Naive thymus-derived CD8-positive, alpha-beta T cell (primary cell): ENCODE data around the gene BABAM2. TPM values are rescaled to one million over a fixed set of nuclear protein-coding genes. Genes with fewer than 3 reads are reported as not detected.

Experiments used
- ATAC-seq, 2 donors: fragments of 150-1000 bp; cut with Tn5 transposase in 1 of 2; sonication (Bioruptor Pico), chemical (Tn5 transposase) in 1 of 2; 1 replicate in 1 of 2; 2 replicates in 1 of 2; pipeline ENCODE4 v1.10.0; 2021; ENCODE audit warnings: mild to moderate bottlenecking in 2 of 2, moderate library complexity in 2 of 2
- POLR2A ChIA-PET: fragments of 350-600 bp; sonication (Branson Sonifier 250); formaldehyde crosslinking; loops from one replicate; lab custom pipeline; 2021; ENCODE audit warnings: antibody characterized with exemption; lab: Charles Lee
- DNase-seq, 10 donors: peaks; one replicate each; pipeline versions ENCODE4 v3.0.0 to v3.0.0-alpha.2; 2020 to 2022
- H3K27ac Mint-ChIP-seq, 10 donors: one replicate each; pipeline ENCODE4 v1.8.0; 2020 to 2022; ENCODE audit warnings: mild to moderate bottlenecking in 10 of 10, mixed read lengths in 10 of 10, moderate library complexity in 4 of 10, inconsistent platforms in 1 of 10
- H3K27me3 Mint-ChIP-seq, 5 donors: one replicate each; pipeline ENCODE4 v1.8.0; 2021 to 2022; ENCODE audit warnings: mixed read lengths in 5 of 5
- H3K36me3 Mint-ChIP-seq, 3 donors: one replicate each; pipeline ENCODE4 v1.8.0; 2020 to 2022; ENCODE audit warnings: mixed read lengths in 3 of 3, mild to moderate bottlenecking in 2 of 3, inconsistent platforms in 1 of 3
- H3K4me1 Mint-ChIP-seq, 4 donors: one replicate each; pipeline ENCODE4 v1.8.0; 2021 to 2022; ENCODE audit warnings: mixed read lengths in 4 of 4
- H3K4me3 Mint-ChIP-seq, 10 donors: one replicate each; pipeline ENCODE4 v1.8.0; 2020 to 2022; ENCODE audit warnings: mild to moderate bottlenecking in 10 of 10, mixed read lengths in 10 of 10, moderate library complexity in 6 of 10, inconsistent platforms in 1 of 10
- H3K9me3 Mint-ChIP-seq, 9 donors: one replicate each; pipeline ENCODE4 v1.8.0; 2020 to 2022; ENCODE audit warnings: mixed read lengths in 9 of 9, mild to moderate bottlenecking in 3 of 9, inconsistent platforms in 1 of 9, moderate library complexity in 1 of 9
- polyA plus RNA-seq, 3 donors: library from polyadenylated mRNA; unstranded; fragments of 300-500 nt; fragmentation: Illumina TruSeq; gene quantifications; one replicate each; pipeline ENCODE4 v1.2.3, GENCODE V29; 2021
- total RNA-seq, 8 experiments: library from RNA in 2 of 8; stranded (reverse) in 2 of 8; gene quantifications; one replicate each; pipeline ENCODE4 v1.2.3 and lab custom pipeline; 2021 to 2026

BABAM2 gene
- total and polyA plus RNA-seq, 5 experiments from 2014 or later: 29.6 to 60.2 (median 50.5) TPM

DNA sequence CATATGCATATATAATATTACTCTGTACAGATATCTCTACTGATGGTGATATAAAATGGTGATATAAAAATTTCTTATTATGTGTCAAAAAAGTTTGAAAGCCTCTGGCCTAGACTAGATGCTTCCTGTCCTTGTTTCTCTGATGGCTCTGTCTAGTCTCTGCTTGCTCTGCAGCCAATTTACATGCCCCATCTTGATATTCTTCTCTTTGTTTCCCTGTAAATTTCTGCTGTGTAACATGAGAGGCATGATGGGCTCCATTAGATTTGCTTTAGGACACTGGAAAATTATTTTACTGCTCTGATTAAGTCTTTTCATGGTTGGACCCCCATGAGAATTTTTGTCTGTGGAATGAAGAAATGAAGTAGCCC, 24.3 kb downstream of the BABAM2 start:
- DNase-seq (no peak), ATAC-seq (no peak)
- Mint-ChIP-seq H3K27me3 (no peaks in the 10 kb centered on the region), H3K4me1 (peaks cover 10 to 28% (median 18%) of the 10 kb centered on the region in 4 donors), H3K4me3 (no peak overlapping the region), H3K27ac (no peak overlapping the region), H3K36me3 (peaks cover 0 to 16% (median 14%) of the 10 kb centered on the region in 3 donors), H3K9me3 (peaks cover 0 to 2% (median 0%) of the 10 kb centered on the region in 9 donors)
- POLR2A ChIA-PET: no interaction called here

DNA sequence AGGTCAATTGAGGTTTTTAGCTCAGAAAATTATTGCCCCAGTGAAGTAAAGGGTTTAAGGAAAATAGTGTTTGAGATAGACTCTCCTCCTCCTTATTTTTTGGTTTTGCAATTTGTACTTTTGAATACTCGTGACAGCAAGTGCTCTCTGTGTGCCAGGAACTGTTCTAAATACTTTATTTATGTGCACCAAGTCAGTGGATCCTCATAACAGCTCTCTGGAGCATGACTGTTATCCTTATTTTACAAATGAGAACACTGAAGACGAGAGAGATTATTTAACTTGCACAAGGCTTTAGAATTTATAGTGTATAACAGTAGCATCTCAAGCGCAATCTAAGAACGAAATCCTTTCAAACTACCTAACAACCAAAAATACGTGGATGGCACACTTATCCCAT, 24.7 kb downstream of the BABAM2 start:
- POLR2A ChIA-PET: no interaction called here
- Mint-ChIP-seq H3K9me3 (peaks cover 0 to 2% (median 0%) of the 10 kb centered on the region in 9 donors), H3K36me3 (peaks cover 0 to 16% (median 14%) of the 10 kb centered on the region in 3 donors), H3K27ac (no peak overlapping the region), H3K27me3 (no peaks in the 10 kb centered on the region), H3K4me1 (peaks cover 12 to 28% (median 22%) of the 10 kb centered on the region in 4 donors), H3K4me3 (no peak overlapping the region)
- ATAC-seq (no peak), DNase-seq (no peak)

DNA sequence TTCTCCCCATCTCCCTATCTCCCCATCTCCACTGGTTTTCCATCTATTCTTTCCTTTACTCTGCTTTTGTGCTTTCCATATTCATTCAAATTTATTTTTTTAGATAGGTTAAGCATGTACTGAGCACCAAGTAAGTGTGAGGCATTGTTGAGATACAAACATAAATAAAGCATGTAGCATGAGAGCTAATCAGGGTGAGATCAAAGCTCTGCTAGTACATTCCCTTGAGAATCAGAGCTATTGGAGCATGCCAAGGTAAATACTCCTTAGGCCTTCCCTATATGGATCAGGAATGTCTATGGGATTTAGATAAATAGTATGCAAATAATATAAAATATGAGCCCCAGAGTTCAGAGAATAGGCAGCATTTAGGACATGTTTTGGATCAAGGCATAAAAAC, 25.3 kb downstream of the BABAM2 start:
- POLR2A ChIA-PET: no interaction called here
- peaks cover 0 to 2% (median 0%) of the 10 kb centered on the region in 9 donors for H3K9me3 Mint-ChIP-seq
- peaks cover 14 to 31% (median 23%) of the 10 kb centered on the region in 4 donors for H3K4me1 Mint-ChIP-seq
- ATAC-seq (no peak), DNase-seq (no peak)
- H3K27me3 Mint-ChIP-seq: no peaks in the 10 kb centered on the region
- no peak overlapping the region for H3K27ac Mint-ChIP-seq
- no peak overlapping the region for H3K4me3 Mint-ChIP-seq
- peaks cover 0 to 14% (median 12%) of the 10 kb centered on the region in 3 donors for H3K36me3 Mint-ChIP-seq

DNA sequence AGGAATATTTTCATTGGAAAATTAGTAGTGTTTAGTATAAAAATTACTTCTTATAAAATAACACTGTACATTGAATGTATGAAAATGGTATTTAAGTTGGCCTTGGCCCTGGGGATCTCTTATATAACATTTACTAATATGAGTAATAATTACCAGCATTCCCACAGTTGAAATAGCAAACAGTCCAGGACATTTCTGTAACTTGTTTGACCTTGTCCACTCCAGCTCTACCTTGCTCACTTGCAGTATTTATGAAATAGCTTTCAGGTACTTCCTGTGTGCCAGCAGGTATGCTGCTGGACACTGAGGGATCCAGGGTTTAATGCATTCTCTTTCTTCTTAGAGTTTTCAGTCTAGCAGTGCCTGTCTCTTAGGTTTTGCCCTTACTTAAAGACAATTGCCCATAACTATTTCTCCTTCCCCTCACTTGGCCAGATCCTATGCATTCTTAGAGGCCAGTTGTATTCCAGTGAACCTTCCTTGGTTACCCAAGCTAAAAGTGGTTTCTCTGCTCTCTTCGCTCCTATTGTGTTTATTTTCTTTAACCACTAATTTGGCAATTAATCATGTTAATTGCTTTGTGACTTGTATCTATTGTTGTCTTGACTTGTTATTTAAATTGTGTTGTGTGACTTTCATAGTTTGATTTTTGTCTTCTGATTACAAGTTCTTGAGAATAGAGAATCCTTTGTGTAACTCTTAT, 25.9 kb downstream of the BABAM2 start:
- peaks cover 0 to 2% (median 0%) of the 10 kb centered on the region in 9 donors for H3K9me3 Mint-ChIP-seq
- ATAC-seq (no peak), DNase-seq (no peak)
- peaks cover 0 to 10% (median 8%) of the 10 kb centered on the region in 3 donors for H3K36me3 Mint-ChIP-seq
- no peak overlapping the region for H3K27ac Mint-ChIP-seq
- no peaks in the 10 kb centered on the region for H3K27me3 Mint-ChIP-seq
- H3K4me1 Mint-ChIP-seq: peaks cover 12 to 27% (median 21%) of the 10 kb centered on the region in 4 donors
- POLR2A ChIA-PET: no interaction called here
- no peak overlapping the region for H3K4me3 Mint-ChIP-seq

DNA sequence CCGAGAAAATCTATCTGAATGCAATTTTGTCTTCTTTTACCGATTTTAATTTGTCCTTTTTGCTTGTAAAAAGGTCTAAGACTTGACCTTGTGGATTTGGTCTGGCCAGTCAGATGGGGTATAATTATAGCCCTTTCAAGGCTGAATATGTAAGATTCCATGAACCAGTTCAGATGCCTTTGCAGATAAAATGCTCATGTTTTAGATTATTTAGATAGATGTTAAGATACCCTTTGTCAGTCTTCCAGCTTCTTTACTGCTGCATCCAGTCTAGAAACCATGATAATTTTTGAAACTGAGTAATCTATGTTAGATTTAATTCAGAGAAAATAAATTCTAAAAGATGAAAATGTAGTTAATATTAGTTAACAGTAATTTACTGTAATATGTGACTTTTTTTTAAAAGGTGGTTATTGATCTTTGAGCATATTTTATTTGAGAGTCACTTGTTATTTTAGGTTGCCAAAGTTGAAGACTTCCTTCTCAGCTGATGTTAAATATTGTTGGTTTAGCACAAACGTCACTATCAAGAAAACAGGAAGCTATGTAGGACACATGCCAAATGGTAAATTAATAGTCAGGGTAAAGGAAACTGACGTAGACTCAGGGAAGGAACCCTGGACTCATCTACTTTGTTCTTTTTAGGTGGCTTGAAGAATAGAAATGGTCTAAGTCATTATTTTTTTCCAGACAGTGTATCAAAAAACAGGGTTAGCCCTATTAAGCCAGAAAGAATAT, 29.8 kb downstream of the BABAM2 start:
- H3K27ac Mint-ChIP-seq: peak overlapping the region in 9 of 10 donors; percentile 3 to 77 (median 59)
- peak in 4 of 10 donors; percentile 6 to 50 (median 38) for DNase-seq
- H3K36me3 Mint-ChIP-seq: peaks cover 0 to 5% (median 2%) of the 10 kb centered on the region in 3 donors
- H3K4me3 Mint-ChIP-seq: peak overlapping the region in 4 of 10 donors; percentile 4 to 60 (median 48)
- no peaks in the 10 kb centered on the region for H3K27me3 Mint-ChIP-seq
- H3K4me1 Mint-ChIP-seq: peaks cover 8 to 31% (median 13%) of the 10 kb centered on the region in 4 donors
- peak; percentile 70 to 98 for ATAC-seq
- H3K9me3 Mint-ChIP-seq: no peaks in the 10 kb centered on the region
- POLR2A ChIA-PET: no interaction called here

DNA sequence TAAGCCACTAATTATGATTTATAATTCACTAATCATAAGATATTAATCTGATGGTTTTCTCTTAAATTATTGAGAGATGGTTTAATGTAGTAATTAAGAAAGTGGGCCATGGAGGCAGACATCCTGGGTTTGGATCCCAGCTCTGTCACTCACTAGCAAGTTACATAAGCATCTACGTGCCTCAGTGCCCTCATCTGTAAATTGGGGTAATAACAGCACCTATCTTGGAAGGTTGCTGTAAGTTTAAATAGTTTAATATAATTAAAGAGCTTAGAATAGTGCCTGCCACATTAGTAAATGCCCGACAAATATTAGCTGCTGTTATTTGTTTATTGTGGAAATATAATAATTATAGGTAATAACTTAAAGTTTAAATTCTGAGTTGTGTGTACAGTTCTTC, 30.9 kb downstream of the BABAM2 start:
- H3K27me3 Mint-ChIP-seq: no peaks in the 10 kb centered on the region
- peaks cover 16 to 34% (median 22%) of the 10 kb centered on the region in 4 donors for H3K4me1 Mint-ChIP-seq
- no peak for DNase-seq
- no peak overlapping the region for H3K4me3 Mint-ChIP-seq
- no peak for ATAC-seq
- peaks cover 0 to 10% (median 5%) of the 10 kb centered on the region in 3 donors for H3K36me3 Mint-ChIP-seq
- H3K27ac Mint-ChIP-seq: no peak overlapping the region
- no peaks in the 10 kb centered on the region for H3K9me3 Mint-ChIP-seq
- POLR2A ChIA-PET: no interaction called here

DNA sequence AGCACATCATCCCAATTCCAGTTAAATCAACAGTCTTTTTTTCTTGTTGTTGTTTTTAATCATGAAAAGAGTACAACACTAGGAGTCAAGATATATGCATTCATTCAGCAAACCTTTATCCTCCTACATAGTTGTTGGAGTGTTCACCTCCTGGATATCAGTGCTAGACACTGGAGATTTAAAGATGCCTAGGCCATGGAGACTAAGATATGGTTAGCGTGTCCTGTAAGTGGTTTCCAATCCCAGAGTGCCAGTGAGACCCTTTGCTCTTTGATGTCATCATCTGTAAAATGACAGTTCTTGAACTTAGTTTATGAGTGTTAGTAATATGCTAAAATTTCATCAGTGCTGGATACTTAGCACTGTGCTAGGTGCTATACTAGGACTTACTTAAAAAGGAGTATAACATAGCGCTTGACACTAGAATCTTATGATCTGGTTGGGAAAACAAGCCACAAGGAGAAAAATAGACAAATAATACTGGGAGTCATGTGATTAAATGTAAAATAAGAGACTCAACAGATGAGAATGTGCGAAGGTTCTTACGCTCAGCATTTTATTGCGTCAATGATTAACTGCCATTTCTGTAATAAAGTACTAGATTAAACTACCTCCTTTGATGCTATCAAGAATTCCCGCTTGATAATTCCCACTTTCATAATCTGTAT, 31.5 kb downstream of the BABAM2 start:
- Mint-ChIP-seq H3K4me1 (peaks cover 17 to 34% (median 24%) of the 10 kb centered on the region in 4 donors), H3K9me3 (no peaks in the 10 kb centered on the region), H3K27me3 (no peaks in the 10 kb centered on the region), H3K27ac (peak overlapping the region in 5 of 10 donors; percentile 1 to 67 (median 32)), H3K36me3 (peaks cover 0 to 11% (median 8%) of the 10 kb centered on the region in 3 donors), H3K4me3 (no peak overlapping the region)
- POLR2A ChIA-PET: no interaction called here
- DNase-seq: no peak
- no peak for ATAC-seq

DNA sequence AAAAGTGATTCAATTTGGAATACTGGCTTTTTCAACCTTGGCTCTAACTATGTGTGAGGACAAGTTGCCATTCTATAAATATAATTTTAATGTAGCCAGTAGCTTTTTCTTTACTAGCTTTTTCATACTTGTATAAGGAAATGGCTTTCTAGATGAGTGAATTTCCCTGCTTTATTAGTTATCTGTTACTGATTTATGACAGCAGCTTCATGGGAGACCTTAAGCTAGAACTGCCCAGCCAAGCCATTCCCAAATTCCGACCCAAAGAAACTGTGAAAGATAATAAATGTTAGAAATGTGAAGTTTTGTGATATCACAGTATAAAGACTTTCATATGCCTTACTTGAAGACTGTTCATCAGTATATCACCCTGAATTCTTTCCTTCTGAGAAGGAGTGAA, 32.3 kb downstream of the BABAM2 start:
- Mint-ChIP-seq H3K4me1 (peaks cover 17 to 34% (median 24%) of the 10 kb centered on the region in 4 donors), H3K9me3 (no peaks in the 10 kb centered on the region), H3K4me3 (no peak overlapping the region), H3K36me3 (peaks cover 0 to 11% (median 8%) of the 10 kb centered on the region in 3 donors), H3K27me3 (no peaks in the 10 kb centered on the region), H3K27ac (peak overlapping the region in 2 of 10 donors; percentile 32 to 36)
- POLR2A ChIA-PET: no interaction called here
- no peak for ATAC-seq
- no peak for DNase-seq

DNA sequence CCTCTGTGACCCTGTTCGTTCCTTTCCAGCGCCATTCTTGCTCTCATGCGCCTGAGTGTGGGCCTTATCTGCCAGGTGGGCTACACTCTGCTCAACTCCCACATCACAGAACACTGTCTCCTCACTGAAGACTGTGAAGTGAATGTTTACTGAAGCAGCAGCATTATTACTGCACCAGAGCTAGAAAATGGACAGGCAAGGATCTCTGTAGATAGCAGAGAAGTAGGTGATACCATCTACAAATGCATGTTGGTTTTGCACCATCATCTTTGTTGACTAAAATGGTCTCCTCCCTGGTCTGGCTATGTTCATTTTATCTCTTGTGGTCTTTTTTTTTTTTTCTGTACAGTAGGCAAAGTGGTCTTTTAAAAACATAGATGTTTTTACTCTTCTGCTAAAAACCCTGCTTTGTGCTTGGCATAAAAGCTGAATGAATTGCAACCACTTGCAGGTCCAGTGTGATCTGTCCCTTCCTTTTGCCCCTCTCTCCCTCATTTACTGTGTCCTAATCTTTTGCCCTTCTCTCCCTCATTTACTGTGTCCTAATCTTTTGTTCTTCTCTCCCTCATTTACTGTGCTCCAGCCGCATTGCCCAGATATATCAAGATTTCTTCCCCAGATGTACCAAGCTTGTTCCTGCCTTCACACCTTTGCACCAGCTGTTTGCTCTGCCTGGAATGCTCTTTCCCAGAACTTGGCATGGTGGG, 35.4 kb downstream of the BABAM2 start:
- POLR2A ChIA-PET: no interaction called here
- H3K27ac Mint-ChIP-seq: peak overlapping the region in 8 of 10 donors; percentile 10 to 88 (median 34)
- no peak overlapping the region for H3K4me3 Mint-ChIP-seq
- DNase-seq (no peak), ATAC-seq (no peak)
- no peaks in the 10 kb centered on the region for H3K27me3 Mint-ChIP-seq
- no peaks in the 10 kb centered on the region for H3K9me3 Mint-ChIP-seq
- H3K4me1 Mint-ChIP-seq: peaks cover 8 to 14% (median 13%) of the 10 kb centered on the region in 4 donors
- H3K36me3 Mint-ChIP-seq: peaks cover 10 to 24% (median 17%) of the 10 kb centered on the region in 3 donors

DNA sequence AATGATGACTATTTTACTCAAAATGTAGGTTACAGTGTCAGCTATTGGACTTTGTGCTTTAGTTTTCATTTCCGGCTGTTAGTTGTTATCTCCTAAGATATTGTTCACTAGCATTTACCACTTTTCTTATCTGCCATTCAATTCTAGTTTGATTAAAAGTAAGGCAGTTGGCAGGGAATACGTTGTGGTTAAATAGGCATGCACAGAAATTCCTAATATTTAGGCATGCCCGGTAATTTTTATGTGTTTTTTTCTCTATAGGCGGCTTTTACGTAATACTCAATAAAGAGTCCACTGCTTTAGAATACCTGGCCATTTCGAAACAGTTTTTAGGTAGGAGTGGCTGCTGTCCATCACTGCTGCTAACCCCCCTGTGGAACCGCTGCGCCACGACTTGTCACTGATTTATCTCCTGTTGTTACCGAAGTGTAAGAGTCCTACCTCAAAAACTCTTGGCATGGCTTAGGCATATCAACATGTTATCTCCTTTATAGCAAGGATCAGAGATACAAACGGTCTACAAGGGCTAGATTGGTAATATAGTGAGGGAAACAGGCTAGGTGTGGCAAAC, 39.5 kb downstream of the BABAM2 start:
- Mint-ChIP-seq H3K9me3 (no peaks in the 10 kb centered on the region), H3K4me3 (no peak overlapping the region), H3K4me1 (peaks cover 6 to 21% (median 16%) of the 10 kb centered on the region in 4 donors), H3K36me3 (peaks cover 10 to 43% (median 16%) of the 10 kb centered on the region in 3 donors), H3K27ac (peak overlapping the region in 1 of 10 donors; percentile 72), H3K27me3 (no peaks in the 10 kb centered on the region)
- no peak for ATAC-seq
- POLR2A ChIA-PET: no interaction called here
- no peak for DNase-seq

DNA sequence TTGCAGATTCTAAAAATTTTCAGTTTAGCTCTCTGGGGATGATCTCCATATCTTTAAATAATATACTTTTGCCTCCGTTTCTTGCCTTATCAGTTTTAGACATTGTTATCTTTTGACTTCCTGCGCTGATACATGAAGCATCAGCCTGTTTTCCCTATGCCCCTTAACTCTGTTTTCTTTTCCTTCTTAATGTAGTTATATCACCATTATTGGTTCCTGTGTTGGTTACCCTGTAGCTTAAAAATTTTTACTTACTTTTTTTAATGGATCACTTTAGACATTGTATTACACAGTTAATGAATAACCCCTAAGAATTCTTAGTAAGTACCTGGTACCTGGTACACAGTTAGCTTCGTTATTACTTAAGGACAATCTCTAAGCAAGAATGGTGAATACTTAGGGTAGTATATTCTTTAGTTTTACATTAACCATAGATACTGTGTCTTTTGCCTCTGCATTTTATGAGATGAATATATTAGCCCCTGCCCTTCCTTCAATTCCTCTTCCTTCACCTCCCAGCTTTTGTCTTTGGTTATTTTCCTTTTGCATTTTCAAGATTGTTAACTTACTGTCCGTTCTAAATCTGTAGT, 40.9 kb downstream of the BABAM2 start:
- Mint-ChIP-seq H3K9me3 (no peaks in the 10 kb centered on the region), H3K27me3 (no peaks in the 10 kb centered on the region), H3K4me3 (no peak overlapping the region), H3K36me3 (peaks cover 10 to 35% (median 22%) of the 10 kb centered on the region in 3 donors), H3K27ac (peak overlapping the region in 2 of 10 donors; percentile 7 to 46), H3K4me1 (peaks cover 0 to 10% (median 7%) of the 10 kb centered on the region in 4 donors)
- POLR2A ChIA-PET: no interaction called here
- ATAC-seq: no peak
- DNase-seq: no peak
